GM21576 (cell line): ENCODE results near the gene ABTB2.
"Not testable (repeated sequence)": the region's sequence is repeated elsewhere in the genome, so short reads cannot be mapped to it uniquely, and the experiment has no call there.

Experiments used
- ATAC-seq: cut with Tn5 transposase; IDR thresholded peaks from one replicate; pipeline ENCODE4 v1.9.1; 2021; ENCODE audit warnings: mild to moderate bottlenecking, moderate library complexity; ENCODE audit not compliant: unreplicated experiment

The ABTB2 gene

DNA sequence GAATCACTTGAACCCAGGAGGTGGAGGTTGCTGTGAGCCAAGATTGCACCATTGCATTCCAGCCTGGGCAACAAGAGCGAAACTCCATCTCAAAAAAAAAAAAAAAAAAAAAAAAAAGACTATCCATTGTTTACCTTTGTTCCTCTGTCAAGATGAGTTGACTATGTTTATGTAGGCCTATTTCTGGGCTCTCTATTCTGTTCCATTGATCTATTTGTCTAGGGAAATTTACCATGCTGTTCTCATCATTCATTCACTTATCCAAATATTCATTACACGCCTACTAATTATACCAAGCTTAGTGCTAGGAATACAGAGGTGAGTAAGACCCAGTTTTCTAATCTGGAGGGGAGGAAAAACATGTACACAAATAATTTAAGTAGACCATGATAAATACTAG is 139.1 kb downstream of the ABTB2 start:
- not testable (repeated sequence) for ATAC-seq

GRCh38 chr11:34218067-34218466 is 139.7 kb downstream of the ABTB2 start:
- ATAC-seq, result no peak

- no peak for ATAC-seq
These were observed 141.1 kb downstream of the ABTB2 start for GRCh38 chr11:34216706-34217105.

- ATAC-seq, result no peak
These were observed 141.9 kb downstream of the ABTB2 start for GRCh38 chr11:34215806-34216453.

DNA sequence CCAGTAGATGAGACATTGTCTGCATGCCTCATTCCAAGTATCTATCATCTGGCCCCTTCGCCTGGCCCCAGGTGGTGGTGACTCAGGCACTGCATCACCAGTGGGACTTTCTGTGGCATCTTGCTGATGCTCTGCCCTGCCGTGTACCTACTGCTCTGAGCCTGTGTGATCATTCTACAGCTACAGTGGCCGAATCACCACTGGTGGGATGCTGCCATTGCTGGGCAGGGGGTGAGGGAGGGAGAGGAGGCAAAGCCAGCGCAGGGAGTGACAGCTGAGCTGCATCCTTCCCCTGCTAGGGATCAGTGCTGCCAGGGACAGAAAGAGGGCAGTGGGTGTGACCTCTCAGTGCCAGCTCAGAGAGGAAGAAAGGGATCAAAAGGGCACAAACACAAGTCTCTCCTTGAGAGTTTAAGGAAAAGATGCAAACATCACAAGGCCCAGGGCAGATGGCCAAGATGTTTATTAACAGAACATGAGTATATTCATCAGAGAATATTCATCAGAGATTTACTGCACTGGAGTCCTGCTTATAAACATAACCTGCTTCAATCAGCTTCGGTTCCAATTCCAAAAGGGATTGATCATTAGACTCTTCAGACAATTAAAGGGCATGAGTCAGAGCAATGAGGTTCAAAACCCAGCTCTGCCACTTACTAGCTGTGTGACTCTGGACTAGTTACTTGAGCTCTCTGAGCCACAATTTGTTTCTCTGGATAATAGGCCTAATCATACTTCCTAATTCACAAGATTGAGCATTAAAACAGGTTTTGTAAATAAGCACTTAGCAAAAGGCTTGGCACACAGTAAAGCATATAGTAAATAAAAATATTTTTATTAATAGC is 142.6 kb downstream of the ABTB2 start:
- no peak for ATAC-seq

GRCh38 chr11:34213366-34213765 is 144.4 kb downstream of the ABTB2 start:
- ATAC-seq, result no peak

- no peak for ATAC-seq
These were observed 145.2 kb downstream of the ABTB2 start for GRCh38 chr11:34212566-34212965.

GRCh38 chr11:34209809-34210208 is 148.0 kb downstream of the ABTB2 start:
- no peak for ATAC-seq

DNA sequence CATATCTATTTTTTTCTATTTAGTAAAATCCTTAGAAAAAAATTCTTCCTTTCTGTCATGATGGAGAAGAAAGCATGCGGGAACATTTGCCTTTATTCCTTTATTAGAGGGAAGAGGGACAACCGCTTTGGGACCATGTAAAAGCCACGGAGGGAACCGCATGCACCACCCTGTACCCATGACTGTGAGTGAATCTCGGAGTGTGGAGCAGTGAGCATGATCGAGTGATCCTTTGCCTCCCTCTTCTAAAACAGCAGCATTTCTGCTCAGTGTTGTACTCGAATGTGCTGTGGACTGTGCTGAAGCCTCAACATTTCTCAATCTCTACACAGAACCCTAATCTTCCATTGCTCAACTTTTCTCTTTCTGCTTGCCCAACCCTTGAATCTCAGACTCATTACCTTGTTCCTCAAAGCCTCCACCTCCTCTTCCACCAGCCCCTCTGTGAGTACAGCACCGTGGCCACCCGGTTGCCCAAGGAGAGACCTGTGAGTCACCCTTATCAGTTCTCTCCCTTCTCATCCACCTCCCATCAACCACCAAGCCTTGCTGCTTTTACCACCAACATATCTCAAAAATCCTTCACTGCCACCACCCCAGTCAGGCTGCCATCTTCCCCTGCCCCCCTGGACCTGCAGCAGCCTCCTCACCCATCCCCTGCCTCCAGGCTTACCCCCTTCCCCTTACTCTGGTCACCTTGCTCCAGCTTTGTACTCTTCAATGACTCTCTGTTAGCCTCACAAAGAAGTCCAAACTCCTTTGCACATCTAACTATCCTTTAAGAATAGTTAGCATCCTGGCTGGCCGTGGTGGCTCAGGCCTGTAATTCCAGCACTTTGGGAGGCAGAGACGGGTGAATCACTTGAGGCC is 149.3 kb downstream of the ABTB2 start:
- no peak for ATAC-seq

DNA sequence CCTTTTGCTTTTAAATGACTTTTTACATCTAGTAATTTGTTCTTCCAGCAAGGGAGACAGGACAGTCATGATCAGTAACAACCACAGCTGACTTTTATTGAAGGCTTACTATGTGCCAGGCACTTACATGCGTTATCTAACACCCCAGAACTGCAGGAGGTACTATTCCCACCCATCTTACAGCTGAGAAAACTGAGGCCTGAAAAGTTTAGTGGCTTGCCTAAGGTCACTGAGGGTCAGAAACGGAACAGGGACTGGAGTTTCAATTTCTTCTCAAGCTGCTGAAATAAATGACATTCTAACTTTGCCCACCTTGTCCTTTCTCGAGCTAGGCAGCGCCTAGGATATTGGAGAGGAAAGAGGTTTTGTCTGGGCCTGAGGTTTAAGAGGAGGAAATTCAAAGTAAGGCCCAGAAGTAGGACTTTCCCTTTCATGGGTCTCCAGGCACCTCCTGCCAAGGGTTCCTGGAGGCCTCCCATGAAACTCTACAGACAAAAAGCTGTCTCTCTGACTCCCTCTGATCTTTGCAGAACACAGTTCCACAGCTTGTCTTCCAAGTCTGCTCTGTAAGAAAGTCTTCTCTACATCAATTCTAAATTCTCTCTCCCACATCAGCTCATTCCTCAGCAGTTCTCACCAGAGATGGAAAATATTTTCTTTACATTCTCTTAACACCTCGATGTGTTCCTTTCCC is 150.2 kb downstream of the ABTB2 start:
- ATAC-seq, result no peak

GRCh38 chr11:34206407-34207300 is 151.2 kb downstream of the ABTB2 start:
- no peak for ATAC-seq

- ATAC-seq, result no peak
These were observed 152.3 kb downstream of the ABTB2 start for GRCh38 chr11:34205326-34206035.

GRCh38 chr11:34204396-34205279 is 153.2 kb downstream of the ABTB2 start:
- ATAC-seq, result no peak

- peak; percentile 53 for ATAC-seq
These were observed 154.4 kb downstream of the ABTB2 start for GRCh38 chr11:34203377-34203871.

GRCh38 chr11:34201129-34201528 is 156.7 kb downstream of the ABTB2 start:
- no peak for ATAC-seq

- ATAC-seq, result no peak
These were observed 158.3 kb downstream of the ABTB2 start for GRCh38 chr11:34199525-34199924.

DNA sequence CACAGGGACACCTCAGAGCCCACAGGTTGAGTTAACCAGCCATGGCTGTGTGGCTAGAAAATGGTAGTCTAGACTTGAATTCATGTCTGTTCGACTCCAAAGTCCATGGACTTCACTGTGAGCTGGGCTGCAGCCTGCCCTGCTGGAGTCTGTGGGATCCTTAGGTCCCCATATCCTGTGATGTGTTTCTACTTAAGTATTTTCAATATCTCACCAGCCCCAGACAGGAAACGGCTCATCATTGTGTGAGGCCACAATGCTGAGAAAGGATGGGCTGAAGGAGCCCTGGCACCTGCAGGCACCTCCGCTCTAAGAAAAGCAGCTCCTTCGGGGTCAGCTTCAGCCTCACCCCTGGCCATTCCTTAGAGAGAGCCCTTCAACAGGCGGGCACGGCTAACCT is 159.3 kb downstream of the ABTB2 start:
- no peak for ATAC-seq

DNA sequence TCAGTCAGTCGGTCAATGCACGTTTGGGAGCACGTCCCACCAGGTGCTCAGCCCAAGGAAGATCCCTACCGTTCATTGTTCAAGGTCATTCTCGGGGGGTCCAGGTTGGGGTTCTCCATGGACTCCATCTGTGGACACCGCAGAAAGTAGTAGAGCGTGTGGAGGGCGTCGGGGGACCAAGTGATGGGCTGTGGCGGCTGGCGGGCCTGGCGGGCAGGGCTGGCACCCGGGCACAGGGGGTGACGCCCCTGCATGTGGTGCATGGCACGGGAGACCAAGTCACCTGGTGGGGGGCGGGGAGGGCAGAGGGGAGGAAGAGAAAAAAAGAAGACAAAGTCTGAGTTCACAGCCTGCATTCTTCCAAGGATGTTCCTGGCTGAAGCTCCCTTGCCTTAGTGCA is 160.6 kb downstream of the ABTB2 start:
- no peak for ATAC-seq
